GM18867 (cell line): Measurements from ENCODE around the gene FSCN2.

Experiments used
- ATAC-seq: cut with Tn5 transposase; IDR thresholded peaks from one replicate; pipeline ENCODE4 v1.9.1; 2021; ENCODE audit warnings: mild to moderate bottlenecking, moderate library complexity; ENCODE audit not compliant: unreplicated experiment

The FSCN2 gene

DNA sequence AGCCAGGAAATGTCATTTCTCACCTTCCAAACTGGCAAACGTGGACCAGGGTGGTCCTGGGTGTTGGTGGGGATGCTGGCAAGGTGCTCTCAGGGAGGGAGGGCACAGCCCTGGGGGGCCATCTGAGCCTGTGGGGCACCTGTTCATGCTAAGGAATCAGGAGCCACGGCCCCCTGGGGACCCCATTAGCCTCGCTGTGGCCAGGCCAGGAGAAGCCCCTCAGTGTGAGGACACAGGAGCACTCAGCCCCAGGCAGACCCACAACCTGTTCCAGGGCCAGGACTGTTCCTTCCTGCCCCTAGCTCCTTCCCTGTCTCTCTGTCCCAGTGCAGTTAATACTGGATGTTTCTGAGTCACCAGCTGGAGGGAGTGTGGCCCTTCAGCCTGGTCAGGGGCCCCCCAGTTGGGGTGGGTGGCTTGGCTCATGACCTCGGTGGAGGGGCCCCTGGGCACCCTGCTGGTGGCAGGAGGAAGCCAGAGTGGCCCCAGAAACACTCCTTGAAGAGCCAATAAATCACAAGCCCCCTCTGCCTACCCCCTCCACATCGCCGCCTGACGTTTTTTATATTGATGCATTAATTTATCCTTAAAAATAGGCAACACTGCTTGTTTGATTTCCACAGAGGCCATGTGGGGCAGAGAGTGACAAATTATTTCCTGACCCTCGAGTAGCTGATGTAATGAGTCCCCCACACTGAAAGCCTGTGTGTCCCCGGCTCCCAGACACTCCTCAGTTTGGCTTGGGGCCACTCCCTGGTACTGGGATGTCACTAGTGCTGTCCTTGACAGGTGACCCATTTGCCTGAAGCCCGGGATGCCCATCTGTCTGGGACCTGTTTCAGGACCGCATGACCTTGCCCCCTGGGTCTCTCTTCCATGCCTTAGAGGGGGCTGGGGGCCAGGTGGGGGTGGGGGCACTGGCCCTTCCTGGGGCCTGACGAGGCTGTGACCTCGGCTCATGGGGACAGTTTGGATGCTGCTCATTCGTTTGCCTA is 37.9 kb upstream of the FSCN2 start:
- no peak for ATAC-seq

DNA sequence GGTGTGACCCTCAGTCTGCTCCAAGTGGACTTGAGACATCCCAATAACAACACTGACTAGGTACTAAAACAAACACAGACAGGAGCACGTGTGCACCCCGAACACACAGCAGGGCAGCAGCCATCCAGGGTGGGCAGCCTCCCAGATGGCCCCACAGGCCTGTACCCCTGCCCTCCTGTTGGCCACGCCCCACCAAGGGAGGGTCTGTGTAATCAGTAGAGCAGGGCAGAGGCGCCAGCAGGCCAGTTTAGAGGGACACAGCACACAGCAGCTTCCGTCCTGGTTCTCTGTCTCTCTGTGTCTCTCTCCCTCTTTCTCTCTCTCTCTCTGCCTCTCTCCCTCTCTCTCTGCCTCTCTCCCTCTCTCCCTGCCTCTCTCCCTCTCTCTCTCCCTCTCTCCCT is 37.0 kb upstream of the FSCN2 start:
- no peak for ATAC-seq

DNA sequence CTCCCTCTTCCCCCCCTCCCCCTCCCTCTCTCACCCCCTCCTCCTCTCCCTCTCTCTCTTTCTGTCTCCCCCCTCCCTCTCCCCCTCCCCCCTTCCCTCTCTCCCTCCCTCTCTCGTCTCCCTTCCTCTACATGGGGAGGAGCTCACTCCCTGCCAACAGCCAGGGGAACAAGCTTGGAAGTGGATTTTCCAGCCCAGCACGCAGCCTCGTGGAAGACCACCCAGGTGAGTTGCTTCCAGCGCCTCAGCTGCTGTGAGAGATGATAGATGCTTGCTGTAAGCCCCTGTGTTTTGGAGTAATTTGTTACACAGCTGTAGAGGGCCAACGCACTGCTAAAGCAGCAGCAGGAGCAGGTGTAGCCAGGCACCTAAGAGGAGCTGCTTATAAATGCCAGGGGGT is 36.4 kb upstream of the FSCN2 start:
- ATAC-seq = no peak

DNA sequence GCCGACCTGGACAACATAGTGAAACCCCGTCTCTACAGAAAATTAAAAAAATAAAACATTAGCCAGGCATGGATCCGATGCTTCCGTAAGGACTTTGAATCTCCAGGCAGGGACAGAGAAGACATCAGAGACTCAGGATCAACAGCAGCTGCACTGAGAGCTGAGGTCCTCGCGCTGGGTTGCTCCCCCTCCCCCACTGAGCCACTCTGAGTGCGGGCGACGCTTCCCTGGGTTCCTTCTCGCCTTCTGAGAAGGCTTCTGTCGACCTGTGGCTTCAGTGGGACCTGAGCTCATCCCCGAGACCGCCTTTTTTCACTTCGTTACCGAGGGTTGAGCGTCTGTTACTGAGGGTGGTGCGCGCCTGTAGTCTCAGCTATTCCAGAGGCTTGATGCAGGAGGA is 36.0 kb upstream of the FSCN2 start:
- ATAC-seq = no peak

DNA sequence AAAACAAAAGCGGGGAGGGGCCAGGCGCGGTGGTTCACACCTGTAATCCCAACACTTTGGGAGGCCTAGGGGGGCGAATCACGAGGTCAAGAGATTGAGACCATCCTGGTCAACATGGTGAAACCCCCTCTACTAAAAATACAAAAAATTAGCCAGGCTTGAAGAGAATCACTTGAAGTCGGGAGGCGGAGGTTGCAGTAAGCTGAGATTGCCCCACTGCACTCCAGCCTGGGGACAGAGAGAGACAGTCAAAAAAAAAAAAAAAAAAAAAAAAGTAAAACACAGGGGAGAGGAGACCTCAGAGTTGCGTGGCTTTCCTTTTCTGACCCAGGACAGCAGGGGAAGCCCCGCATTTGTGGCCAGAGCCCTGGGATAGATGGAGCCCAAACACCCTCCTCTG is 35.5 kb upstream of the FSCN2 start:
- ATAC-seq = no peak

DNA sequence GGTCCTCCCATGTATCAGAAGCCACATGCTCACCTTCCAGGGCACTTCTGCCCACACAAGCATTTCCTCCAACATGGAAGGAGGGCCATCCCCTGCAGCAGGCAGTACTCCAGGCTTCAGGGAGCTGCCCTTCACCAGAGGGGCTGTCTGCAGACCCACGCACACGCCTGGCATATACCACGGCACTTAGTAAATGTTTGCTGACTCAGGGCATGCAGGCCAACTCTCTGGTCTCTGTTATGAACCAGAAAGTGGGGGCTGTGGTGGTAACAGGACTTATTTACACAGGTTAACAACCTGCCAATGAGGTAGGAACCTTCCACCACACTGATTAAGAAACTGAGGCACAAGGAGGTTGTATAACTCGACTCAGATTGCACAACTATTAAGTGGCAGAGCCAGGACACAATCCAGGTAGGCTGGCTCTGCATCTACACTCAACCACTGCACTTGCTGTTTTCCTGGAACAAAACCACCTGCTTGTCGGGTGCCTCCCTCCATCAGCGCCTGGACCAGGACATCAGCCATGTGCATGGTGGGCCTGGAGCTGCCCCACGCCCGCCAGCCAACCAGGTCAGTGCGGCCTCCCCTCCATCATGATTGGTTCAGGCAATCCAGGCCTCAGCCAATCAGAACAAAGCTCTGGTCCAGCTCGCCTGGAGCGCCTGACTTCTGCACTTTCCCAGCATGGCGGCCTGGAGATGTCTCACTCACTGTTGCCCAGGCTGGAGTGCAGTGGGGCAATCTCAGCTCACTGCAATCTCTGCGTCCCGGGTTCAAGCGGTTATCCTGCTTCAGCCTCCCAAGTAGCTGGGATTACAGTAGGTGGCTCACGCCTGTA is 34.8 kb upstream of the FSCN2 start:
- ATAC-seq = no peak

DNA sequence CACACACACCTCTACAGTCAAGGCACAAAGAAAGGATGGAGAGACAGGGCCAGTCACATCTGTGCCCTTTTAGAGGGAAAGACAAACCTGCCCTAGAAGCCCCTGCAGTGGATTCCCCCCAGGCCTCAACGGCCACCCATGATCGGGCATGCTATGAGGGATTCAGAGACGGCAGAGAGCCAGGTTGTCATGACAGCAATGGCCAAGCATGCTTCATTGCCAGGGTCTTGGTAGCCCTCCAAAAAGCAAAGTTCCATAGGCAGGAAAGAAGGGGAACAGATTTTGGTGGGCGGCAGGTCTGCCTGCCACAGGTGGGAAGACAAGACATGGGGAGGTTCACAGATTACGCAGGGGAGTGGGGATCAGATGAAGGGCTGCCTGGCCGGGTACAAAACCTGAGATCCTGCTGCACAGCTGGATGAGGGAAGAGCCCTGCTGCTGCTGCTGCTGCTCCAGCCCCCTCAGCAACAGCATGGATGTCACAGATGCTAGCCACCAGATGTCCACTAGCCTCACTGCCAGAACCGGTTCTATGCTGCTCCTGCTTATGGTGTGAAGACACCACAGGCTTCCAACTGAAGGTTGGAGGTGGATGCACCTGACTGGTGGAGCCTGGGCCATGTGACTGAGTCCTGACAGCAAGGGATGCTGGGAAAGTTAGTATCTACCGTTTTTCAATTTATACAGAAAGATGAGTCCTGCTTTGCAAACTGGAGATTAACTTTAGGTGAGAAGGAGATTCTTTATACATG is 33.4 kb upstream of the FSCN2 start:
- ATAC-seq = no peak

DNA sequence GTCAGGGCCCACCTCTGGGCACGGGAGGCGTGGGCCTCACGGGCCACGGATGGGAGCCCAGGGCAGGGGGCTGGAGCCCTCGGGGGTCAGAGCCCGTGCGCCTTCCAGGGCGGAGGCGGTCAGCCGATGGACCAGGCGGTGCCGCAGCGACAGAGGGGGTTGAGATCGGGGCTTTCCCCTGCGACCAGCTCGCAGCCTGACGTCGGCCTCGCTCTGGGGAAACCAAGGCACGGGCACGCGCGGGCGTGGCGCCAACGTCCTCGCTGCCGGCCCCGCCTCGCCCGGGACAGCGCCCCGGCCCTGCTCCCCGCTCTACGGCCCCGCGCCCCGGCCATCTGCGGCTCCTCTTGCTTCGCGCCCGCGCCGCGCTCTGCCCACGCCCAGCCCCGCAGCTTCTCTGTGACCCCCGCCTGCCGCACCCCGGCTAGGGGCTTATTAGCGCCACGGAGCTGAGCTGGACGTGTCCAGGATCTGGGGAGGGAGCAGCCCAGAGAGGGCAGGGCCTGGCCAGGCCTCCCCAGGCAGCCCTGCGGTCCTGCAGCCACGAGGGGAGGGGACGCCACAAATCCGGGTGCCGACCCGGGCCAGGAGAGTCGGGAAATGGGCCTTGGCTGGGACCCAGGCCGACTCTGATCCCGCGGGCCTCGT is 29.1 kb upstream of the FSCN2 start:
- no peak for ATAC-seq

DNA sequence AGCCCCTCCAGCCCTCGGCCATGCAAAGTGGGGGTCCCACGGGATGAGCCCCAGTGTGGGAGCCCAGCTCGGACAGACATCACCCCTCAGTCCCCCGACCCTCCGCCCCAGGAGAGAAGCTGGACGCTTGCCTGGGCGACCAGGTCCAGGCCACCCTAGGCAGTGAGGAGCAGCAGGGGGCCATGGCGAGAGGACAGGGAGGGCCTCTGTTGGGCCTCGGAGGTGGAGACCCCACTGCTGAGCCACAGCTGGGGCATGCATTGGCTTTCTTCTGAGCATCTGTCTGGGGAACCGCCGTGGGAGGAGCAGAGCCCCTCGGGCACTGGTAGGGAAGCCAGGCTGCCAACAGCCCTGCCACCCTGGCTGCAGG is 28.6 kb upstream of the FSCN2 start:
- no peak for ATAC-seq

DNA sequence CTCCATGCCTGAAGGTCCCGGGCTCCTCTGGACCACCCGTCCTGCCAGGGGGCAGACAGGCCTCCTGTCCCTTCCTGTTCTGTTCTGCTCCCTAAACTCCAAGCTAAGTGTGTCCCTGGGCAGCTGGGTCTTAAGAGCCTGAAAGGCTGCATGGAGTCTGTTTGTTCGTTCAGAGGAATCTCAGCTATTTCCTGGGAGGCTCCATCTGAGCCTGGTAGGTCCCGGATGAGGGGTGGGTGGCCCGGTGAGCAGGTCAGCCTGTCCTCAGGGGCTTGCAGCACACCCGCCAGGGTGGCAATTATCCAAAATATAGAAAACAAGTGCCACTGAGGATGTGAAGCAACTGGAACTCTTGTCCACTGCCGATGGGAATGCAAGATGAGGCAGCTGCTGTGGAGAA is 28.1 kb upstream of the FSCN2 start:
- ATAC-seq = no peak

DNA sequence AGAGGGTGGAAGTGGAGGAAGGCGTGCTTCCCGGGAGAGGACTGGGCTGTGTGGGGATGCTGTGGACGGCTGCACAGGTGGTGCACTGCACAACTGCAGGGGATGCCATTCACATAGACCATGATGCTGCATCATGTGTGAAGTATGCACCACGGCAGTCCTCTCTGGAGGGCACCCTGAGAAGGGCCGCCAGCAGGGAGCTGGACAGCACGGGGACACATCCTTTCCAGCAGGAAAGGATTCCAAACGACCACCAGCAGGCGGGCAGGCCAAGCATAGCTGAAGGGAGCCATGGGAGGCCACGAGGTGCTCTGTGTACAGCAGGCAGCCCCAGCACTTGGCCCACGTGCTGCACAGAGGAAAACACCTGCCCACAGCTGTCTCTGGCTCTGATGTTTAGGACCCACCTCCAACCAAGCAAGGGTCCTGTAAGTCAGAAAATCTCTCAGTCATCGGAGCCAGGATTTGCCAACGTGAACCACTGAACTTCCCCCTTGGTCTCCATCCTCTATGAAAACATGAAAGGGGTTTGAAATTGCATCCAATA is 25.6 kb upstream of the FSCN2 start:
- no peak for ATAC-seq

DNA sequence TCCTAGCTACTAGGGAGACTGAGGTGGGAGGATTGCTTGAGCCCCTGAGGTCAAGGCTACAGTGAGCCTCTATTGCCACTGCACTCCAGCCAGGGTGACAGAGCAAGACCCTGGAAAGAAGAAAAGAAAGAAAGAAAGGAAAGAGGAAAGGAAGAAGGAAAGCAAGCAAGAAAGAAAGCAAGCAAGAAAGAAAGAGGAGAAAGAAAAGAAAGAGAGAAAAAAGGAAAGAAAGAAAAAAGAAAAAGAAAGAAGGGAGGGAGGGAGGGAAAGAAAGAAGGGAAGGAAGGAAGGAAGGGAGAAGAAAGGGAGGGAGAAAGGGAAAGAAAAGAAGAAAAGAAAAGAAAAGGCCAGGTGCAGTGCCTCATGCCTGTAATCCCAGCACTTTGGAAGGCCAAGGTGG is 24.6 kb upstream of the FSCN2 start:
- ATAC-seq = no peak

DNA sequence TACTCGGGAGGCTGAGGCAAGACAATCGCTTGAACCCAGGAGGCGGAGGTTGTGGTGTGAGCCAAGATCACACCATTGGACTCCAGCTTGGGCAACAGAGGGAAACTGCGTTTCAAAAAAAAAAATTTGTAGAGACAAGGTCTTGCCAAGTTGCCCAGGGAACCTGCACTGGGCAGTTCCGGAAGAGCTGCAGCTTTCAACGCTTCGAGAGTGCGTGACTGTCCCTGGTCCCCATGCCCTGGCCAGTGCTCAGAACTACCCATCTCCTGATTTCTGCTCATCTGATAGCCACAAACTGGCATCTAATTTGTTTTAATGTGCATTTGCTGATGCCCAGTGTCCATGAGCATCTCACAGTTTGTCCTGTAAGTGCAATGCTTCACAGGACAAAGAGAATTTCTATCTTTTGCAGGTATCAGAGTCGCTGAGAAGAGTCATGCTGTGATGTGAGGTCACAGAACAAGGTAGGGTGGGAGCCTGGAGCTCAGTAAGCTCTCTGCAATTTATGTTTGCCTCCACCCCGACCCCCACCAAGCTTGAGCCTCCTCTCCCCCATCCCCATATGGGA is 19.5 kb upstream of the FSCN2 start:
- ATAC-seq = no peak

DNA sequence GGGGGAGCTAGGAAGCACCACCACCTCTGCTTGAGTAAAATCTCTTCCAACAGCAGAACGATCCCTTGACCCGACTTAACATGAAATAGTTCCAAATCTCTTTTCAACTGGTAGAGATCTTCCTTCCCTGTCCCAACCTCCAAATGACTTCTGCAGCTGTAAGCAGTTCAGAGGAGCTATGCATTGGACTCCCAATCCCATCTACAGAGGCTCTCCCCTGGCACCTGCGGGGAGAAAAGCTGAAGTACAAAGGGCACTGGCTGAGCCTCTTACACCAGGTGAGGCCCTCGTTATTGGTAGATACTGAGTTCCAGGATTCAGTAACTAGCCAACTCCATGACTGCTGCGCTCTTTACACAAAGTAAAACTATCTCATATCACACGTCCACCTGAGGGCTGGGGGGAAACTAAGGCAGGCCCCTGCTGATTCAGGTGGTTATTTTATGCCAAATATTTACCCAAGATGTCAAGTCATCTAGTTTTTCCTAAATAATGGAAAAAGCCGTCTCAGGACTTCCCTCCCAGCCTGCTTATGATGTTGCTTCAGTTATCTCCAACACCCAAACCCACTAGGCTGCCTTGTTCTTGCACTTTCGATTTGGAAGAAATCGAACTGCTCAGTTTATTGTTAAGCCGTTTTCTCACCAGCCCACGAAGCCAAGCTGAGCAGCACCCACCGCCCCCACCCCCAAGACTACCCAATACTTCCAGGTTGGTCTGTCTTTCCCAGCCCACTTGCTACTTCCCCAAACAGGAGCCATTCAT is 18.8 kb upstream of the FSCN2 start:
- ATAC-seq = no peak

DNA sequence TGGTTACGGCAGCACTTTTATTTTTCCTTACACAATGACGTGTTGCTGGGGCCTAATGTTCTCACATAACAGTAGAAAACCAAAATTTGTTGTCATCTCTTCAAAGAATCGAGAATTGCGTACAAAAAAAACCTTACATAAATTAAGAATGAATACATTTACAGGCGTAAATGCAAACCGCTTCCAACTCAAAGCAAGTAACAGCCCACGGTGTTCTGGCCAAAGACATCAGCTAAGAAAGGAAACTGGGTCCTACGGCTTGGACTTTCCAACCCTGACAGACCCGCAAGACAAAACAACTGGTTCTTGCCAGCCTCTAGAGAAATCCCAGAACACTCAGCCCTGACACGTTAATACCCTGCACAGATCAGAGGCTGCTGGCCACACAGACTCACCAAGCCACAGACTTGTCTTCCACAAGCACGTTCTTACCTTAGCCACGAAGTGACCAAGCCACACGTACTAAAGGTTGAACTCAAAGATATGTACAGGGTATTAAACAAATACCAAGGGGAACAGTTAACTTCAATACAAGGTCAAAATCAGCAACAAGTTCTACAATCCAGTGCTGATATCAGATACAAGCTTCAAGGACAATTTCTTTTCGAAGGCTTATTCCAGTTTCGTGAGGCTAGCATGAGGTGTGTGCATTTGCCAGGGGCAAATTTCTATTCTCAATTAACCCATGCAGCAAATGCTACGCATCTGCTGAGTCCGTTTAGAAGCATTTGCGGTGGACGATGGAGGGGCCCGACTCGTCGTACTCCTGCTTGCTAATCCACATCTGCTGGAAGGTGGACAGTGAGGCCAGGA is 18.0 kb upstream of the FSCN2 start:
- ATAC-seq = no peak

DNA sequence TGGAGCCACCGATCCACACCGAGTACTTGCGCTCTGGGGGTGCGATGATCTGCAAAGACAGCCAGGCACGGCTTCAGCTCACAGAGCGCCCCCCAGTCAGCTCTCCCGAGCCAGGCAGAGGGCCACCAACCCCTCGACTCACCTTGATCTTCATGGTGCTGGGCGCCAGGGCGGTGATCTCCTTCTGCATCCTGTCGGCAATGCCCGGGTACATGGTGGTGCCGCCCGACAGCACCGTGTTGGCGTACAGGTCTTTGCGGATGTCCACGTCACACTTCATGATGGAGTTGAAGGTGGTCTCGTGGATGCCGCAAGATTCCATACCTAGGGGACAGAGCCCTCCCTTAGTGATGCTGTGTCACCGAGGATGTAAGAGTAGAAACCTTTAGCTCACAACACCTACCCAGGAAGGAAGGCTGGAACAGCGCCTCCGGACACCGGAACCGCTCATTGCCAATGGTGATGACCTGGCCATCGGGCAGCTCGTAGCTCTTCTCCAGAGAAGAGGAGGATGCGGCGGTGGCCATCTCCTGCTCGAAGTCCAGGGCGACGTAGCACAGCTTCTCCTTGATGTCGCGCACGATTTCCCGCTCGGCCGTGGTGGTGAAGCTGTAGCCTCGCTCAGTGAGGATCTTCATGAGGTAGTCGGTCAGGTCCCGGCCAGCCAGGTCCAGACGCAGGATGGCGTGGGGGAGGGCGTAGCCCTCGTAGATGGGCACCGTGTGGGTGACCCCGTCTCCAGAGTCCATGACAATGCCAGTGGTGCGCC is 17.2 kb upstream of the FSCN2 start:
- ATAC-seq = no peak

DNA sequence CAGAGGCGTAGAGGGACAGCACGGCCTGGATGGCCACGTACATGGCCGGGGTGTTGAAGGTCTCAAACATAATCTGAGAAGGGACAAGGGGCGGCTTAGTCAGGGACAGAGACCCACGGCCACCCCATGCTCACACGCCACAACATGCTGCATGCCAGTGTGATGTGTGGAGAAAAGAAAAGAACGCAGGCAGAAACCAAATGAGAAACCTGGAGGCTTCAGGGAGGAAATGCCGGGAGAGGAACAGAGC is 16.7 kb upstream of the FSCN2 start:
- ATAC-seq = no peak
